ENCODE results near the gene FAM170B.

FAM170B gene

DNA sequence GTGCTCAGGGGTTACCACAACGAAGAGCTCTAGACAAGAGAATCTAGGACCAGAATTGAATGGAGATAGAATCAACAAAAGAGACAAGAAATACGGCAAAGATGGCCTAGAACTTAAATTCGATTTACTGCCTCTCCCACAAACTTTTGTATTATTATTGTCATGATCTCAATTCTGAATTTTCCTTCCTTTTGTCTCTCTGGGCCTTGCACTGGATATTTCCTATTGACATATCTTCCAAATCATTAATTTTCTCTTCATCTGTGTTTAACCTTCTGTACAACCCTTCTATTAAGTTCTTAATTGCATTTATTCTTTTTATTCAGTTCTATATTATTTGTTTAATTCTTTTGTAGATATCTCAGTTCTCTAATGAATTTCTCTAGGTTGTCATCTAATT, 46.9 kb downstream of the FAM170B start:
- DNase-seq, result no peak
- intact Hi-C loops (cut with DNase I), result no loop called here

DNA sequence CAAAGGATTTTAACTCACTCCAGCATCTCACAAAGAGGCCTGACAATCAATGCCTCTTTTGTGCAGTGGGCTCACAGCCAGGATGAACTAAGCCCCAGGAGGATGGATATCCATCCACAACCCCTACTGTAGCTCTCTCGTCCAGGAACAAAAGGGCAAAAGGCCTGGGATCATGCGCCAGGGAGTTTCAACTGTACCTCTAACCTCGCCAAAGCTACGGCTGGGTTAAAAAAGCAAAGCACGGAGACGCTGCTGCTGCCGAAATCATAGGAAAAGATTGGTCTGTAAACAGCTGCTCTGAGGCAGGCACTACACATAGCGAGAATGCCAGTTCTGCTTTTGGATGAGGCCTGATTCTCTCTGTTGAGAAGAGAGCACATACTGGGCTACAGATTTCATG, 50.6 kb downstream of the FAM170B start:
- intact Hi-C loops (cut with DNase I), result loop anchor here (5.0 kb wide), 1 partner anchor 34 kb away; the partner anchor contains the start of gene VSTM4
- peak in 4 of 10 donors; percentile 22 to 84 (median 57) for DNase-seq

DNA sequence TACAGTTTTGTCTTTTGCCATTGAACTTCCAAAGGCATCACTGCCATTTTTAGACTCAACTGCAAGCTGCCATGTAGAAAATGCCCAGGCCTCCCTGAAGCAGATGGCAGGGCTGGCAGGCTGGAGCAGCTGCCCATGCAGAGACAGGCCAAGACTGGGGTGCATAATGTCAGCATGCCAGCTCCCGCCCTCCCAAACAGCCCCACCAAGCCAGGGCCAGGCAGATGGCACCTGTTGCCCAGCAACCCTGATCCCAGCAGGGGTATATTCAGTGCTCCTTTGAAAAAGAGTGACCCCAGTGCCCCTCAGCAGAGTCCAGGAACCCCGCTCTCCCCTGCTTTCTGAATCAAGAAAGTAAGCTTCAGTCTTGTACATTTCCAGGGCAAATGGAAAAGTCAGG, 51.1 kb downstream of the FAM170B start:
- DNase-seq, result peak; percentile 32 to 93 (median 50)

DNA sequence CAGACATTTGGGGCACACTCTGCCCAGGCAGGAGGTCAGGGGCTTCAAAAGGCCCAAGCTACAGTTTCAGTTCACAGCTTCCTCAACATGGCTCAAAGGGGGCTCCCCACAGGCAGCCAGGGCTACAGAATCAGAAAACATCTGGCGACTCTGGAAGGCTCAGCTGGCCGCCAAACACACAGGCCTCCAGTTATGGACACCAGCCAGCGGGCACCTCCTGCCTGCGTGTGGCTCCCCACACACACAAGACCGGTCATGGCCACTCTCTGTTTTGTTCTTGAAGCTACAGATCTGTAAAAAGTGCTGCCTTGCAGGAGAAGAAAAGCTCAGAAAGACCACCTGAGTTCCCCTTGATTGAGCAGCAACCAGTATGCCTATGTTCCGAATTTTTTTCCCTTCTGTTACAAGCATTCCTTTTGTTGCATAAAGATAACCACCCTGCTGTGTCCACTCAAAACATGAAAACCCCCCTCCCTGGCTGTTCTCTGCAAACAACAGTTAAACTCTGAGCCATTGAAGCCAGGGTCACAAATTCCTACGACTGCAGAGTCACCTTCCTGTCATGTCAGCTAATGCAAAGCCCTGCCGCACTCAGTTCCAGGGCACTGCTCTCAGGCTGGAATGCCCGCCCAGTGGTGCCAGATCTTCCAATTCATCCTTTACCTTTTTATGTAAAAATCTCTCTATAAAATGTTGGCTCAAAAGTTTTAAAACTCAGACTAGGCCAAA, 52.1 kb downstream of the FAM170B start:
- DNase-seq, result peak in 2 of 10 donors; percentile 34 to 80
- intact Hi-C loops (cut with DNase I), result loop anchor here (5.0 kb wide), 1 partner anchor 36 kb away; the partner anchor contains the start of gene VSTM4

More for the DNA sequence above, 51.1 kb downstream of the FAM170B start:
- intact Hi-C loops (cut with DNase I), result loop anchor here (5.0 kb wide), 1 partner anchor 35 kb away; the partner anchor contains the start of gene VSTM4

Measured in posterior cingulate gyrus (tissue), 11 donors.